Stimulated activated CD4-positive, alpha-beta T cell treated with anti-CD3 and anti-CD28 coated beads, Interleukin-1b, Interleukin-23, amount 100 ng/mL, for 1 hour (primary cell): ENCODE data around the gene YPEL2.

Source experiments
- DNase-seq, 2 donors: peaks; one replicate each; pipeline ENCODE4 v3.0.0-alpha.2; 2020; ENCODE audit warnings: low read depth in 2 of 2

The YPEL2 gene

DNA sequence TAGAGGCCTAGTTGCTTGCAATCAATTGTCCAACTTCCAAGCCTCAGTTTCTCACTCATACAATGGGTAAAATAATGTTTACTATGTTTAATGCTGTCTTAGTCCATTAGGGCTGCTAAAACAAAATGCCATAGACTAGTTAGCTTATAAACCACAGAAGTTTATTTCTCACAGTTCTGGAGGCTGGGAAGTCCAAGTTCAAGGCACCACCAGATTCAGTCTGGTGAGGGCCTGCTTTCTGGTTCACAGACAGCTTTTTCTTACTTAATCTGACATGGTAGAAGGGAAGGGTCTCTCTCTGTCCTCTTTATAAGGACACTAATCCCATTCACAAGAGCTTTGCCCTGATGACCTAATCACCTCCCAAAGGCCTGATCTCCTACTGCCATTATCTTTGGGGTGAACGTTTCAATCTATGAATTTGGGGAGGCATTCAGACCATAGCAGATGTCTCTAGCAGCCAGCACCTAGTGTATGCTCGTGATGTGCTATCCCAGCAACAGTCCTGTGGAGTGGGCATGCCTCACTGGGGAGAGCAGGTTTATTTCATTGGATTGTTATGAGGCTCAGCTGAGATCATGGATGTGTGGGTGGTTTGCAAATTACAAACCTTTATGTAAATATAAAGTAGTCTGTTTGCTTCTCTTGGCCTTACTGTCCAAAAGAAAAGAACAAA, 25.2 kb downstream of the YPEL2 start:
- DNase-seq = no peak

GRCh38 chr17:59357219-59357697, 25.8 kb downstream of the YPEL2 start:
- no peak for DNase-seq

GRCh38 chr17:59357929-59358328, 26.5 kb downstream of the YPEL2 start:
- no peak for DNase-seq

DNA sequence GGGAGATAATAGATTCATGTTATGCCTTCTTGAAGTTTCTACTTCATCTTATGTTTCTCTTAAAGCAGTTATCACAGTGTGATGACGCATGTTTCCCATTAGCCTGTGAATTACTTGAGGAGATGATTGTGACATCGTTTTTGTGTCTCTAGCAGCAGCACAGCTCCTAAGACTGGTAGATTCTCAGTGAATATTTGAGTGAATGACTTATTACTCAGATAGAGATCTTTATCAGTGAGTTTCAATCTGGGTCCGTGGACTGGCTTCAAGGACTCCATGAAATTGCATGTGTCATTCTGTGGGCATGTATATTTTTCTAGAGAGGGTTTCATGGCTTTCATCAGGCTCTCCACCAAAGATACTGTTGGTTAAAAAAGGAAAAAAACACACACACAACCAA, 29.9 kb downstream of the YPEL2 start:
- no peak for DNase-seq

DNA sequence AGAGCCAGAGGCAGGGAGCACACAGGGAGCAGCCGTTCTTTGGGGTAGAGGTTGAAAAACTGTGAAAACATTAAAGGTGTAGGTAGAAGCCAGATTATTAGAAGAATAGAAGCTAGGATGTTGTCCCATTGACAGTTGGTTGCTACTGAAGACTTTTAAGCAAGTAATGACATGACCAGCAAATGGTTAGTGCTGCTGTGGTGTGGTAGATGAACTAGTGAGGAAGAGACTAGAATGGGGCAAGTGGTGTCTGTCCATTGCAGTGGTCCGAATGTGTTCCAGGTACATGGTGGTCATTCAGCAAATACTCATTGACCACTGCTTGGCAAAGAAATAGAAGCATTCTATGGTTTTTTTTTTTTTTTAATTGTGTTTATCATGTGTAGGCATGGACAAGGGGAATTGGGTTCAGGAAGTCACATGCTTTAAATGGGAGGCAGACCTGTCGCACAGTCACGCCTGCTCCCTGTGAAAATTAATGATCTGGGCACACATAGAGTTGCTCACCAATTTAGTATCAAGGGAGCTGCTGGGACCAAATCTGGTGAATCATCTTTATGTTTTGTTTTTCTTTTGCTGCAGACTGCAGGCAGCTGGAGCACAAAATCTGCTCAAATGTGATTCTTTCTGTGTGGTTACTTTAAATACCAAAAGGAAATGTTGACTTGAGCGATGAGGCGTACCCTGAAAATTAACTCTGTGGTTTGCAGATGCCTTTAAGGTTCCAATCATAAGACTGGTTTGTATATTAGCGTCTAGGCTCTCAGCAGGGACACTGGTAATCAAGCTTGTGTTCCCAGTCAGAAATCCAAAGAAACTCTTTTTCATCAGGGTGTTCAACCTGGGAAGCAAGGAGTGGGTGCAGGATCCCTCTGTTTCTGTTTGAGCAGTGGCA, 30.7 kb downstream of the YPEL2 start:
- peak in 1 of 2 donors; percentile 10 for DNase-seq

GRCh38 chr17:59362811-59363205, 31.4 kb downstream of the YPEL2 start:
- no peak for DNase-seq

GRCh38 chr17:59365383-59365981, 34.0 kb downstream of the YPEL2 start:
- no peak for DNase-seq

- no peak for DNase-seq
These were observed 34.7 kb downstream of the YPEL2 start for GRCh38 chr17:59366040-59366757.

DNA sequence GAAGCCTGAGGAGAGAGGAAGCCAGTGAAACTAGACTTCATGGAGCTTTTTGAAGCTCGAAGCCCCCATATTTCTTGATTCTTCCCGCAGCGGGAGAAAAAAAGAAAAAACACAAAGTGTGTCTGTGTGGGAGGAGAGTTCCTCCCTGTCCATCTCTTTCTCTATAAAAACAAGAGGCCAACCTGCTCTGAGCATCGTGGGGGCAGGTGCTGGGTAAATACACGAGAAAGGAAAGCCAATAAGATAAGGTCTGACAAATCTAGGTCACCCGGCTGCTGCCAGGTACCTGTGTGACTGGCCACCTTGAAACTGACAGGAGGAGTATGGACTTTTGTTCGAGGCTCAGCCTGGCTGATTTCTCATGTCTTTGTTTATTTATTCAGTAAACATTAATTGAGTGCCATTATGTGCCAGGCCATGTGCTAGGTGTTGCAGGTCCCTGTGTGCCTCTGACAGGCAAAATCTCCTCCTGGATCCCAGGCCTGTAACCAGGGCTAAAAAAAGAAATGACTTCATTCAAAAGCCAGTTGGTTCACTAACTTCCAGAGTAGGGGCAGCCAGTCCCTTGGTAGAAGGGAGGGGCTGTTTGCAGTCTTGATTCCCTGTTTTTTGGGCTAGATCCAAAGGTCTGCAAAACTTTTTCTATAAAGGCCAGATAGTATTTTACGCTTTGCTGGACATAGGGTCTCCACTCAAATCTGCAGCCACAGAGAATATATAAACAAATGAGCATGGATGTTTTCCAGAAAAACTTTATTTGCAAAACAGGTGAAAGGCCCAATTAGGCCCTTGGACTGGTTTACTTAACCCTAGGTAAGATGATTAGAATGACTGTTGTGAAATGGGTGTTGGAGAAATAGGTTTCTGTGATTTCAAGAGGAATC, 35.6 kb downstream of the YPEL2 start:
- DNase-seq = no peak

DNA sequence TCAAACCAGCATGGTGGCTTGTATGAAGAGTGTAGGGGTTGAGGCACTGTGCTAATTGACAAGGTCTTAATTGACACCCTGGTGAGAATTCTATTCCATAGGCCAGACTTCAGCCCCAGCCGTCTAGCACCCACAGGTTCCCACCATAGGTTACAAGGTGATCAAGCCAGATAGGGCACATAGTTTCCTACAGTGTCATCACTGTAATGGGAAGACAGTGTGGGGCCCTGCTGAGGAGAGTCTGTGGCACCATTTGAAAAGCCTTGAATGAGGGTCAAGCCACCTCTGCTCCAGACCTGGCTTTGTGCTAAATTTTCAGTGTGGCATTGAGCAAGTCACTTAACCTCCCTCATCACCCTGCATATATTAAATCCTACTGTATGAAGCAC, 36.2 kb downstream of the YPEL2 start:
- DNase-seq = no peak

GRCh38 chr17:59368218-59368857, 36.9 kb downstream of the YPEL2 start:
- DNase-seq = no peak

GRCh38 chr17:59369031-59369975, 37.8 kb downstream of the YPEL2 start:
- DNase-seq = no peak

- no peak for DNase-seq
These were observed 39.3 kb downstream of the YPEL2 start for GRCh38 chr17:59370593-59371299.

DNA sequence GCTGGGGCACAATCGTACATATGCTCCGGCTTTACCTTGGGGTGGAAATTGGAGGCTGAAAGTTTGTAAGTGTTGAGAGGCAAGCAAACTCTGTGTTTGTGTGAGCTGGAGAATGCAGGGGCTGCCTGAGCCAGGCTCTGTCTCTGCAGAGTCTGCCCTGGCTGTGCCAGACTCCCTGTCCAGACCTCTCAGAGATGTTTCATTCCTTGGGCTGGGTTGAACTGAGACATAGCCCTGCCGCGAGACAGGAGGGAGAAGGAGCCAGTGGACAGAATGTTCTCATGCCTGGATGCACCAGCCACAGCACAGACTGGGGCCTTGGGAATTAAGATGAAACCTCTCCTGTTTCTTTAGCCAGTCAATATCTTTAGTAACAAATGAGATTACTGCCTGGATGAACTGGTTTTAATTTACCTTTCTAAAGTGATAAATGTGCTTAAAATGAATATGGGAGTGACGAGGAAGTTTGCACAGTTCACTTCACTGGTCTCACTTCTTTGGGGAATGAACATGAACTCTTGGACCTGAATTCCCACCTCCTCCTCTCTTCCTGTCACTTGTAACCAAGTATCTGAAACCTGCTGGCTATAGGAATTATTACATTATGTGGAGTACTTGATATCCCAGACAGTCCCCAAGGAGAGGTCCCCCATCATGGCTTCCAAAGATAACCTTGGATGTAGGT, 40.1 kb downstream of the YPEL2 start:
- no peak for DNase-seq

DNA sequence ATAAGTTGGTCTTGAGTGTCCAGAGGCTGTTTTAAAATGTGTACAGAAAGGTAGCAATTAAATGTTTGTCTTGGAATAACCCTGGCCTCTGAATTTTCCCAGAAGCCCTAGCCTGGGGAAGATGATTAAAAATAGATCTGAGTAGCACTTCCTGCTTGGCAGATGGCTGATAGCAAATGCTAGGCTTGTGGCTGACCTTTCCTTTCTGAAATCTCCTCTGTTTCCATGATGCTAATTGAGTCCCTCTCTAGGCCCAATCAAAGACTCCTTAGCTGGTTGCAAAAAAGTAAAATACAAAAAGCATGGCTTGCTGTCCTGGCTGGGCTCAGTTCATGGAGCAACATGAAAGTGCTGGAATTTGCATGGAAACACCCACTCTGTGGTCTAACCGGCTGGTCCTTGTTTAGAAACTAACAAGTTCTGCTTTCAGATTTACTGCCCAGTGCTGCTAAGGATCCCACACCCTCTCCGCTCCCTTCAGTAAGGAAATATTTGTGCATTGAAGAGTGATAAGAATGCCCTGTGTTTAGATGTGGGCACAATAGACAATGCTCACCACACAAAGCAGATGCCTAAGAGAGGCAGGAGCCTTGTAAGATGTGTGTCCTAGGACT, 40.8 kb downstream of the YPEL2 start:
- DNase-seq = no peak

DNA sequence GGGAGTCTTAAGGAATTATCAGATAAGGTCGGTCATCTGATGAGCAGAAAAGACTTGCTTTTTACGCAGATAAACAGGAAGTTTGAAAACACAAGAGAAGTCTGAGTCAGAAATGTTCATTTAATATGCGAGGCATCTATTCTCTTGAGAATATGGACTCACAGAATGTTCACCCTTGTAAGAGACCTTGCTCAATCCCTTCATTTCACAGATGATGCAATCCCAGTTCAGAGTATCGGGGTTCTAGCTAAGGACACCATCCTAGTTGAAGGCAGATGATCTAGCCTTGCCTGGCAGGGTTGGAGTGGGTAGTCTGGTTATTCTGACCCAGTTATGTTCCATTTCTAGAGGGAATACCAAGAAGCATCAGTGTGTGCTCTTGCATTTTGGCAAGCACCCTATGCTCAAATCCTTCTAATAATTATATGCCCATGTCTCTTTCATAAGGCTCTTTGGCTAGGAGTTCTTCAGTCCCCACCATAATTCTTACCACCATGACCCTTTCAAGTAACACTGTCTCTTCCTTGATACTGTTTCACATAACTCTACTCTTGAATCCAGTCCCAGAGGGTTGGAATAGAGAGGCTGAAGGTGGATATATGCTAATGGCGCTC, 42.5 kb downstream of the YPEL2 start:
- DNase-seq = no peak

GRCh38 chr17:59374612-59375011, 43.2 kb downstream of the YPEL2 start:
- no peak for DNase-seq
